Activated naive CD4-positive, alpha-beta T cell treated with anti-CD3 and anti-CD28 coated beads, Interleukin-2, amount 50 U/mL, for 72 hours (primary cell): ENCODE data around the gene BBX. TPM values are rescaled to one million over a fixed set of nuclear protein-coding genes. Genes with fewer than 3 reads are reported as not detected.

ENCODE experiments used
- ATAC-seq, 2 donors: fragments of 150-1000 bp; cut with Tn5 transposase; 2 replicates each; pipeline ENCODE4 v1.10.0; 2021; ENCODE audit warnings: mild to moderate bottlenecking in 2 of 2, moderate library complexity in 2 of 2
- DNase-seq, 2 donors: peaks; one replicate each; pipeline ENCODE4 v3.0.0; 2021 to 2022; ENCODE audit warnings: low spot score in 2 of 2
- H3K27ac Mint-ChIP-seq, 2 donors: one replicate each; pipeline ENCODE4 v1.8.0; 2022; ENCODE audit warnings: mild to moderate bottlenecking in 2 of 2, mixed read lengths in 2 of 2
- H3K36me3 Mint-ChIP-seq, 2 donors: one replicate each; pipeline ENCODE4 v1.8.0; 2022; ENCODE audit warnings: mixed read lengths in 2 of 2
- H3K9me3 Mint-ChIP-seq, 2 donors: one replicate each; pipeline ENCODE4 v1.8.0; 2022; ENCODE audit warnings: mixed read lengths in 2 of 2
- total RNA-seq, 2 donors: library from RNA; stranded (reverse); gene quantifications; one replicate each; pipeline ENCODE4 v1.2.3, GENCODE V29; 2022

Gene BBX
- total RNA-seq, 2 donors from 2014 or later = 42.9 to 46.0 TPM

DNA sequence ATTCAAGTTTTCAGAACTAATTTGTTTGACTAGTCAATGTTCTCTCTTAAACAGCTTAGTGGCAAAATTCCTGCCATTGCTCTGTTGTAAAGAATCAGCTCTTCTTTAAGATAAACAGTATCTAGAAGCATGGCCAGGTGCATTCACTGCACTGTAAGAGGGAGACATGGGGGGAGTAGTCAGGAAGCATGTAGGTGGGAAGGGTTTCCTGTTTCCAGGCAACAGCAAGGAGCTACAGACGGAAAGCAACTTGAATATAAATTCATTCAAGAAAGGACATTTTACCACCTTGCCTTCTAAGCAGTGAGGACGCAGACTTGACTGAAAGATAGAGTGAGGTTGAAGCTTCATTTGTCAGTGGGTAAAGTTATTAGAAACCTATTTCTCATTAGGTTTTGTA, 55.3 kb downstream of the BBX start:
- Mint-ChIP-seq H3K36me3 (no peaks in the 10 kb centered on the region), H3K27ac (no peak overlapping the region), H3K9me3 (no peaks in the 10 kb centered on the region)
- DNase-seq = no peak
- no peak for ATAC-seq

- Mint-ChIP-seq H3K27ac (peak overlapping the region in 1 of 2 donors; percentile 39), H3K36me3 (no peaks in the 10 kb centered on the region), H3K9me3 (no peaks in the 10 kb centered on the region)
- ATAC-seq (no peak), DNase-seq (no peak)
These were observed 55.8 kb downstream of the BBX start for GRCh38 chr3:107578523-107578922.

DNA sequence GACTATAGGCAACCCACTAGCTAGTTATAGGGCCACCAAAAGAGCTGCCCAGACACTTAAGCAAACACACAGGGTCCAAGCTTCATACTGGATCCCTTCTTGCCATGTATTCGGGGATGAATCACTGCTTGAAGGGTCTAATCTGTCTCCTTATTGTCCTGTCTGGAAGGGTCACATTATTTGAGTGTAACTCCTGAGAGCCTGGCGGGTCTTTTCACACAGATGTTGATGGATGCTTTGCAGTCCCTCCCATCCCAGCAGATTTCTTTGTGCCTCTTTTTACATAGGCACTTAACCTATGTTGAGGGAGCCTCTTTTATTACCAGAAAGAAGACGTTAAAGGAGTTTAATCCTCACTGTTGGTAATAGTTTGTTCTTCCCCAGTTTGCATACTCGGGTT, 56.6 kb downstream of the BBX start:
- H3K27ac Mint-ChIP-seq = no peak overlapping the region
- no peak for ATAC-seq

GRCh38 chr3:107581230-107581629, 58.5 kb downstream of the BBX start:
- ATAC-seq (no peak), DNase-seq (no peak)
- no peaks in the 10 kb centered on the region for H3K36me3 Mint-ChIP-seq
- no peak overlapping the region for H3K27ac Mint-ChIP-seq
- H3K9me3 Mint-ChIP-seq = no peaks in the 10 kb centered on the region

More for the DNA sequence above, 56.6 kb downstream of the BBX start:
- Mint-ChIP-seq H3K36me3 (no peaks in the 10 kb centered on the region), H3K9me3 (no peaks in the 10 kb centered on the region)
- DNase-seq = no peak

DNA sequence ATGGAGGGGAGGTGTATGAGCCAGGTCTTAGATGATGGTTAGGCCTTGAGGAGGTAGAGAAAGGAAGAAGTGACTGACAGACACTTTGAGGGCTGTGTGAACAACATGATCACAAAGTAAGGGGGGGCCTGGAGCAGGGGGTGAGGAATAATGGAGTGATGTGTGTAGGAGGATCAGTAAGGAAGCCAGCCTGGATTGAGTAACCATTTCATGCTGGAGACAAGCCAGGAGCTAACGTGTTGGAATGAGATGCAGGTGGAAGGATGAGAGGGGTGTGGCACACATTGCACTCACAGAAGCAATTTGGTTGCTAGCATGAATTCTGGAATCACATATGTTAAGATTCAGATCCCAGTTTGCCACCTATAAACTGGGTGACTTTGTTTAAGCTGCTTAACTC, 65.5 kb downstream of the BBX start:
- no peak overlapping the region for H3K27ac Mint-ChIP-seq
- H3K36me3 Mint-ChIP-seq = no peaks in the 10 kb centered on the region

DNA sequence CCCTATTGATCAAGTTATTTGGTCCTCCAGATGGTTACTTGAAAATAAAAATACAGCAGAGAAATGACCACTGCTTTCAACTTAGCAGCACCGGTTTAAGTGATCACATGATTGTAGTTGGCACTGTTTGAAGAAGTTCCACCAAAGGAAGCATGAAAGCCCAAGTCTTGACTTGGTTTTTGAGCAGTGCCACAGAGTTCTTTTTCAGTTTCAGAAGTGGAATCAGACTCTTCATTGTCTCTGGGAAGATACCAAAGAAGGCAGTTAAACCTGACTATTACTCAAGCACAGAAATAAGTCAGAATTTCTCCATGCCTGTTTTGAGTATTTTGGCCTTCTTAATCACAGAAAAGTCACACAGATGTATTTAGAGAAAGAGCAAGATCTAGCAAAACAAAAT, 66.7 kb downstream of the BBX start:
- H3K36me3 Mint-ChIP-seq = no peaks in the 10 kb centered on the region
- DNase-seq (no peak), ATAC-seq (peak; percentile 92 to 97)
- no peaks in the 10 kb centered on the region for H3K9me3 Mint-ChIP-seq
- H3K27ac Mint-ChIP-seq = peak overlapping the region; percentile 19 to 76

More for the DNA sequence above, 65.5 kb downstream of the BBX start:
- no peak for ATAC-seq
- no peaks in the 10 kb centered on the region for H3K9me3 Mint-ChIP-seq
- DNase-seq = no peak

DNA sequence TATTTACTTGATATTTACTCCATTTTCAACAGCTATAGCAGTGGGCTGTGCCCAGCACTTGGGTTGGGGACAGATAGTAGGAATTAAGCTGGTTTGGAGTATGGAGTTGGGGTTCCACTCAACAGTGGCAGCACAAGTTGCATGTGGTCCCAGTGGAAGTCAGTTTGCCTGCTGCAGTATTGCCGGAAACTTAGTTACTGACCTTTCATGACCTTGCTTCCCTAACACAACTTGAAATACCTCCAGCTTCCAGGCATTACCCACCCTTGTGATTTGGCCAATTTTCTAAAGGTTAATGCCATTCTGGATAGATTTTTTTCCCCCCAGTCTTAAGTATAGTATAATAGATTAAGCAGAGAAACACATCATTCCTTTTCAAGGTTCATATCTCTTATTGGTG, 68.0 kb downstream of the BBX start:
- DNase-seq (no peak), ATAC-seq (no peak)
- Mint-ChIP-seq H3K9me3 (no peaks in the 10 kb centered on the region), H3K36me3 (no peaks in the 10 kb centered on the region), H3K27ac (peak overlapping the region in 1 of 2 donors; percentile 68)

DNA sequence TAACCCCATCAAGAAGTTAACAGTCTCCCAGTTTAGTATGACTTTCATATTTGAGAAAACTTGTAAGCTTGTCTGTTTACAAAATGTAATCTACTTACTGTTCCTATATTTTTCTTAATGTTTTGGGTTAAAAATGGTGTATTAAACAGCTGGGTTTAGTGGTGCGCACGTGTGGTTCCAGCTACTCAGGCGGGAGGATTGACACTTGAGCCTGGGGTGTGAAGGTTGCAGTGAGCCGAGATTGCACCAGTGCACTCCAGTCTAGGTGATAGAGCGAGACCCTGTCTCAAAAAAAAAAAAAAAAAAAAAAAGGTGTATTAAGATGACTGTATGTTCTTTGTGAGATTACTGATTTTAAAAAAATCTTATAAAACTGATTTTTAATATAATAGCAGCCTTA, 69.3 kb downstream of the BBX start:
- no peak overlapping the region for H3K27ac Mint-ChIP-seq
- ATAC-seq (no peak), DNase-seq (no peak)
- no peaks in the 10 kb centered on the region for H3K36me3 Mint-ChIP-seq
- H3K9me3 Mint-ChIP-seq = no peaks in the 10 kb centered on the region

DNA sequence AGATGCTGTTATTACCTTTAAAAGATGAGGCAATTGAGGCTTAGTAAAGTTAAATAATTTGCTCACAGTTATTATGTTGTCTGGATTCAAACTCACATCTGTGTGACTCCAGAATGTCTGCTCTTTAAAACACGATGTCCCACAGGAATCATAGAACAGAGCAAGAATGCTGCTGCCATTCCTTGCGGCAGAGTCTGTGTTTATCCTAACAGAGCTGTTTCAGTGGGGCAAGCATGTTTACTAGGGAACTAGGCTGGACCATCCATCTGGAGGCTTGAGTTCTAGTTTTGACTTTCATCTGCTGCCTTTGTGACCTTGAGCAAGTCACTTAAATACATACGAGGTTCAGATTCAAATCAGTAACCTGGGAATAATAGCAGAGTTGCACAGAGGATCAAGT, 72.1 kb downstream of the BBX start:
- ATAC-seq (no peak), DNase-seq (no peak)
- H3K27ac Mint-ChIP-seq = no peak overlapping the region
- H3K36me3 Mint-ChIP-seq = peaks cover 0 to 8% of the 10 kb centered on the region in 2 donors
- no peaks in the 10 kb centered on the region for H3K9me3 Mint-ChIP-seq

GRCh38 chr3:107596639-107597038, 73.9 kb downstream of the BBX start:
- H3K27ac Mint-ChIP-seq = no peak overlapping the region
- no peaks in the 10 kb centered on the region for H3K9me3 Mint-ChIP-seq
- DNase-seq (no peak), ATAC-seq (no peak)
- peaks cover 13 to 14% of the 10 kb centered on the region in 2 donors for H3K36me3 Mint-ChIP-seq

DNA sequence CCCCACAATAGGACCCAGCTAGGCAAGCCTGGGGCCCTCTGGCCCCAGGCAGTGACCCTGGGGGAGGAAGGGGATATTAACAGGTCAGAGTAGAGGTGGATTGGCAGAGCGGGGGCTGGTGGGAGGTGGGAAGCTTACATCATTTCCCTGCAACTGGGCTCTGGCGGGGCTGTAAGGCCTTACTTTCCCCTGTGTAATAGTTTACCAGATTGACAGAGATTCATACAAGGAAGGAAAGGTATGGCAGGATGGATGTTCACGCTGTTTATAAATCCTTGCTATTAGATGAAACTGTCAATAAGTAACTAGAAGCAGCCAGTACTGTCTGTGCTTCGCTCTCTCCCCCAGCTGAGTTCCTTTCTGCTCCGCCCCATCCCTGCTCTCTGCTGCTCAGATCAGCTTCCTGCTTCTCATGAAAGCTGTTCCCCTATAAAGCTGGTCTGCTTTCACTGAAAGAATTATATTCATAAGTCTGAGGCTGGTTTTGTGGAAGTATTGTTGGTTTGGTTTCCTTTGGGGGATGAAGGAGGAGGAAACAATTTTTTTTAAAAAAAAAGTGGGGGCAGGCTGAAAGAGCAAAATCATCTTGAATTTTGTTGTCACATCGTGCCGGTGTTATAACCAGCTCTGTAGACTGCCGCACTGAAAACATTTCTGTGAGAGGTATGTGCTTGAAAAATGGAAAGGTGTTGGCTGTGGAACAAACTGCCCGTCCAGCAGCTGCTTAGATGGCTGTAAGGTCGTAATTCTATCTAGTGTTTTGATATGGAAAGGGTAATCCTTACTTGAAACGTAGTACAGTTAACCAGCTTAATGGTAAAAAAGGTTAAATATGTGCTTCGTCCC, 76.4 kb downstream of the BBX start:
- Mint-ChIP-seq H3K27ac (peak overlapping the region; percentile 96 to 99), H3K9me3 (no peaks in the 10 kb centered on the region), H3K36me3 (peaks cover 14 to 23% of the 10 kb centered on the region in 2 donors)
- DNase-seq (peak in 1 of 2 donors; percentile 39), ATAC-seq (peak; percentile 90 to 92)

DNA sequence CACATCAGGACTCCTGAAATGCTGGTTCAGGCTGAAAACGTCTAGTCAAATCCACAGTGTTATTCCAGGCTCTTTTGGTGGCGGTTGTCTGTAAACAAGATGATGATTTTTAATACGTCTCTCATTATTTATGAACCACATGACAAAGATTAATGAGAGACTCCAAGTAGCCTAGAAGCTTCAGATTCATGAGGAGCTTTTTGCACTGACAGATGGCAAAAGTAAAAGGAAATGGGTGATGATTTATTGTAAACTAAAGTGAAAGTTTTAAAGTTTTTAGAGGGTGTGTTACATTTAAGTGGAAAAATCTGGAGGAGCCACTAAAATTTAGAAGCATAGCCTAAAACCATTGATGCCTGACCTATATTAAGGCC, 77.0 kb downstream of the BBX start:
- peaks cover 14 to 23% of the 10 kb centered on the region in 2 donors for H3K36me3 Mint-ChIP-seq
- H3K27ac Mint-ChIP-seq = peak overlapping the region; percentile 96 to 99
- no peak for ATAC-seq
- no peak for DNase-seq
- H3K9me3 Mint-ChIP-seq = no peaks in the 10 kb centered on the region

DNA sequence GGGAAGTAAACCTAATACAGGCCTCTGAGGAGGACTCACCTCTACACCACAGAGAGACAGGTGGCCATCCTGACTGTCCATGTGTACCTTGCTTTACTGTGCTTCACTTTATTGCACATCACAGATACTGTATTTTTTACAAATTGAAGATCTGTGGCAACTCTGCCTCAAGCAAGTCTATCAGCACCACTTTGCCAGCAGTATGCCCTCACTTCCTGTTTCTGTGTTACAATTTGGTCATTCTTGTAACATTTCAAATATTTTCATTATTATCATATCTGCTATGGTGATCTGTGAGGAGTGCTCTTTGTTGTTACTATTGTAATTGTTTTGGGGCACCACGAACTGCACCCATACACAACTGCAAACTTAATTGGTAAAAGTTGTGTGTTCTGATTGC, 78.0 kb downstream of the BBX start:
- no peak for DNase-seq
- ATAC-seq = no peak
- peak overlapping the region in 1 of 2 donors; percentile 51 for H3K27ac Mint-ChIP-seq
- peaks cover 14 to 23% of the 10 kb centered on the region in 2 donors for H3K36me3 Mint-ChIP-seq
- H3K9me3 Mint-ChIP-seq = no peaks in the 10 kb centered on the region

- DNase-seq = no peak
- peaks cover 35 to 50% of the 10 kb centered on the region in 2 donors for H3K36me3 Mint-ChIP-seq
- H3K27ac Mint-ChIP-seq = no peak overlapping the region
- peak in 1 of 2 donors; percentile 67 for ATAC-seq
- H3K9me3 Mint-ChIP-seq = peaks cover 13 to 17% of the 10 kb centered on the region in 2 donors
These were observed 81.5 kb downstream of the BBX start for GRCh38 chr3:107604057-107604822.

DNA sequence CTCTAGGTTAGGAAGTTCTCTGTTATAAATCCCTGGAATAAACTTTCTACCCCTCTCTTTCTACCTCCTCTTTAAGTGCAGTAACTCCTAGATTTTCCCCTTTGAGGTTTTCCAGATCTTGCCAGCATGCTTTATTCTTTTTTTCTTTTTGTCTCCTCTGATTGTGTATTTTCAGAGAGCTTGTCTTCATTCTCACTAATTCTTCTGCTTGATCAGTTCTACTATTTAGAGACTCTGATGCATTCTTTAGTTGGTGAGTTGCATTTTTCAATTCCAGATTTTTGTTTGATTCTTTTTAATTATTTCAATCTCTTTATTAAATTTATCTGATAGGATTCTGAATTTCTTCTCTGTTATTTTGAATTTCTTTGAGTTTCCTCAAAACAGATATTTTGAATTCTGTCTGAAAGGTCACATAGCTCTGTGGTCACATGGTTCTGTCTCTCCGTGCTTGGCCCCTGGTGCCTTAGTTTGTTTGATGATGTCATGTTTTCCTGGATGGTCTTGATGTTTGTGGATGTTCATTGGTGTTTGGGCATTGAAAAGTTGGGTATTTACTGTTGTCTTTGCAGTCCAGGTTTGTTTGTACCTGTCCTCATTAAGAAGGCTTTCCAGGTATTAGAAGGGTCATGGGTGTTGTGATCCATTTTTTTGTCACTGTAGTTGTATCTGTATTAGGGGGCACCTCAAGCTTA, 89.2 kb downstream of the BBX start:
- ATAC-seq = no peak
- H3K27ac Mint-ChIP-seq = no peak overlapping the region
- H3K9me3 Mint-ChIP-seq = peaks cover 33 to 42% of the 10 kb centered on the region in 2 donors
- DNase-seq = no peak
- peaks cover 54 to 55% of the 10 kb centered on the region in 2 donors for H3K36me3 Mint-ChIP-seq

DNA sequence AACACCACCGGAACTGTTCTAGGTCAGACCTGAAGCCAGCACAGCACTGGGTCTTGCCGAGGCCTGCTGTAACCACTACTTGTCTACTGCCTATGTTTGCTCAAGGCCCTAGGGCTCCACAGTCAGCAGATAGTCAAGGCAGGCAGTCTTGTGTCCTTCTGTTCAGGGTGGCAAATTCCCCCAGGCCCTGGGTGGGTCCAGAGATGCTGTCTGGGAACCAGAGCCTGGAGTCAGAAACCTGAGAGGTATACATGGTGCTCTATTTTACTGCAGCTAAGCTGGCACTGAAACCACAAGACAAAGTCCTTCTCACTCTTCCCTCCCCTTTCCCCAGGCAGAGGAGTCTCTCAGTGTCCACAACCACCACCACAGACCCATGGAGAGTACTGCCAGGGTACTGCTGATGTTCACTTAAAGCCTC, 89.9 kb downstream of the BBX start:
- Mint-ChIP-seq H3K9me3 (peaks cover 29 to 38% of the 10 kb centered on the region in 2 donors), H3K27ac (no peak overlapping the region), H3K36me3 (peaks cover 46 to 48% of the 10 kb centered on the region in 2 donors)
- no peak for DNase-seq
- ATAC-seq = no peak

DNA sequence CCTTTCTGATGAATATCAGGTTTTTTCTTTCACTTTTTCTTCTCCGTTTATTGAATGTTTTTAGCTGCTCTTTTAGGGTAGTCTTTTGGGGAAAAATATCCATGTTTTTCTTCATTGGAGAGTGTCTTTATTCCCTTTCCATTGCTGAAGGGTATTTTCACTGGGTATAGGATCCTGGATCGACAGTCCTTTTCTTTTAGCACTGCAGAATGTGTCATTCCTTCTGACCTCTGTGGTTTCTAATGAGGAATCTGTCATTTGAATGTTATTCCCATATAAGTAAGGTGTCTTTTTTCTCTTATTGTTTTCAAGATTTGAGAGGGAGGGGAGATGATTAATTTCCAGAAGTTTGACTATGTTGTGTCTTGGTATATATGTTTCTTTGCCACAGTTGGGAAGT, 96.8 kb downstream of the BBX start:
- Mint-ChIP-seq H3K36me3 (no peaks in the 10 kb centered on the region), H3K9me3 (no peaks in the 10 kb centered on the region), H3K27ac (peak overlapping the region in 1 of 2 donors; percentile 74)
- DNase-seq (no peak), ATAC-seq (no peak)
